Measurements from ENCODE around the gene UBQLN3. TPM values are rescaled to one million over a fixed set of nuclear protein-coding genes. Genes with fewer than 3 reads are reported as not detected.

Gene UBQLN3
- not detected for total RNA-seq

DNA sequence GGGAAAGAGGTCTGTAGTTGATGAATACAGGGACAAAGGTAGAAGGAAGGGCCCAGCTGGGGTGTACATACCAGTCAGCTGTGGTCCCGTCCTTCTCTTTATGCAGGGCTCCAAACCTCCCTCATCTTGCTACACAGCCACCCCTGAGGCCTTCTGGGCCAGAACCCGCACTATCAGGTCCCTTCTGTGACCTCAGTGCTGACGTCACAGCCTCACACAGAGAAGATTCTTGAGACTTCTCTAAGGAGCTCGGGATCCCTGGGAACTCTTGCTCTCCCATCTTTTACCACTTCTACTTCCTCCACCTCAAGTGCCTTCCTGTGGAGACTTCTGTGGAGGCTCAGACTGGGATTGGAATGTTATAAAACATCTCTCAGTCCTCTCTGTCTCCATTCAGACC is at the start of gene UBQLN3:
UBQLN3 (minus strand) TSS at position 155 of the 400 bp plus-strand sequence. CDS start 399 bp downstream, outside the sequence.

DNA sequence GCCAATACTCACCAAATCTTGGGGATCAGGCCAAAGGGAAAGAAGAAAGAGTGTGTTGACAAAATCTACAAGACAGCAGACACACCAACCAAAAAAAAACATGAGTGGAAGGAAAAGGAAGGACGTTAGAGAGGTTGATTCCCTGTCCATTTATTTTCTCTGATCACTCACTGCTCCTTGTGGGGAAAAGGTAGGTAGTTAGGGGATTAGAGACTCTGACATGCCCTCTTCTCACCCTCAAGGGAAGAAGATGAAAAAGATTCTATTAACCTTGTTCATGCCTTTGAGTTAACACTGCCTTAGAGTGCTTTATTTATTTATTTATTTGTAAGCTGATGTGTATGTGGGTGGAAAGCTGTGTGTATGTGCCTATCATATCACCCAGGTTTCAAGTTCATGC is 38.7 kb upstream of the UBQLN3 start, which contains the start of gene OR52H1:
OR52H1 (minus strand) TSS at position 101 of the 400 bp plus-strand sequence. CDS start 3,035 bp downstream, outside the sequence.

DNA sequence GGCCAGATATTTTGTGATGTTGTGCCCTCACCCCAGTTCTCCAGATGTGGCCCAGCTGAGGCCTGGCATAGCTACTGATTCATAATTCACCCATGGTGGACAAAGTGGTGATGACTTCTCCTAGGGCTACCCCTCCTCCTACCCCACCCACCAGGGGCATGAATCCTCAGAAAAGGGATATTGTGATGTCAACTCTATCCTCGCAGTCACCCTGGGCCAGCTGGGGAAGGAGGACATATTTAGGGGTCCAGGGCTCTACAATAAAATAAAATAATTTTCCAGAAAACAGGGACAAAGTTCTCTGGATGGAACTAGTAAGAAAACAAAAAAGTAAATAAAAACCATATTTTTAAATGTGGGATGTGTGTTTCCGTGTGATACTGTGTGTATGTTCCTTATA is 6.8 kb upstream of the UBQLN3 start, which contains the start of gene UBQLNL:
UBQLNL (minus strand) TSS at position 101 of the 400 bp plus-strand sequence. CDS start 258 bp downstream, outside the sequence.

DNA sequence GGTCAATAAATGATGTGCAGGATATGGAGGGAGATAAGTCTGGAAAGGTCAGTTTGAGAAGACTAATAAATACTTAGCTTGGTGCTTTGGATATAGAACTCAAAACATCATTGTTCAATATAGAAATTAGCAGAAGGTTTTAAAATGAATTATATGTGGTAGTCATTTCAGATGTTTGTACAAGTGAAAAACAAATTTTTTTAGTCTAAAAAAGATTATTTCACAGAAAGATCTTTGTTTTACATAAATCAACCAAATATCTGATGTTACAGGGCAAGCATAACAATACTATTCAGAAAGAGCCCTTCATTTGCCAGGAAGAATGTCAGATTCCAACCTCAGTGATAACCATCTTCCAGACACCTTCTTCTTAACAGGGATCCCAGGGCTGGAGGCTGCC is 21.4 kb downstream of the UBQLN3 start, which contains the start of gene OR52D1:
OR52D1 (plus strand) TSS at position 301 of the 400 bp plus-strand sequence; CDS start at position 323, 22 bp downstream.

Other genes starting within 250 kb of the UBQLN3 start
- not detected for gene HBE1, start 240.0 kb downstream of the UBQLN3 start, total RNA-seq
- gene OR51B4, start 208.0 kb downstream of the UBQLN3 start, total RNA-seq = not detected
- gene OR51B2, start 185.7 kb downstream of the UBQLN3 start, total RNA-seq = under 1 TPM in 1 of 2 donors, not detected in 1; 0.34 TPM
- gene OR51B5, start 166.4 kb downstream of the UBQLN3 start, total RNA-seq = not detected
- not detected for gene OR51B6, start 158.4 kb downstream of the UBQLN3 start, total RNA-seq
- gene OR51M1, start 126.1 kb downstream of the UBQLN3 start, total RNA-seq = not detected
- gene OR51Q1, start 87.8 kb downstream of the UBQLN3 start, total RNA-seq = not detected
- gene OR51I1, start 68.4 kb downstream of the UBQLN3 start, total RNA-seq = under 1 TPM in 1 of 2 donors, not detected in 1; 0.34 TPM
- gene OR51I2, start 60.6 kb downstream of the UBQLN3 start, total RNA-seq = not detected
- gene OR52D1, start 21.3 kb downstream of the UBQLN3 start, total RNA-seq = not detected
- gene UBQLNL, start 6.7 kb upstream of the UBQLN3 start, total RNA-seq = under 1 TPM in 1 of 2 donors, not detected in 1; 0.34 TPM
- under 1 TPM in 1 of 2 donors, not detected in 1; 0.69 TPM for gene OR52H1, start 38.6 kb upstream of the UBQLN3 start, total RNA-seq
- not detected for gene OR52B6, start 70.9 kb upstream of the UBQLN3 start, total RNA-seq
- 1 to 10 TPM; 4.5 to 8.7 TPM for gene TRIM6, start 86.7 kb upstream of the UBQLN3 start, total RNA-seq
- gene TRIM34, start 115.0 kb upstream of the UBQLN3 start, total RNA-seq = 10 to 100 TPM; 19.3 to 26.6 TPM
- gene TRIM5, start 175.1 kb upstream of the UBQLN3 start, total RNA-seq = 10 to 100 TPM; 66.8 to 72.6 TPM
- gene TRIM22, start 179.8 kb upstream of the UBQLN3 start, total RNA-seq = 100 to 1,000 TPM; 117 to 188 TPM
- not detected for gene OR56B1, start 226.5 kb upstream of the UBQLN3 start, total RNA-seq
- gene OR52N4, start 244.3 kb upstream of the UBQLN3 start, total RNA-seq = not detected